HepG2 (cell line): ENCODE measurements around the gene ZFPL1. TPM values are rescaled to one million over a fixed set of nuclear protein-coding genes. Genes with fewer than 3 reads are reported as not detected.

ENCODE experiments used
- AHR ChIP-seq: IDR thresholded peaks from 2 replicates; pipeline ENCODE4 v1.6.1; 2018; ENCODE audit warnings: missing genetic modification reagents, missing compliant biosample characterization
- HDAC6 ChIP-seq: fragments of 200-600 bp; sonication (generic); IDR thresholded peaks from 2 replicates; pipeline ENCODE4 v1.7.0; 2017; ENCODE audit warnings: mild to moderate bottlenecking, antibody characterized with exemption, low read length, low read depth
- HES4 ChIP-seq: sonication (generic); formaldehyde crosslinking; IDR thresholded peaks from 2 replicates; pipeline ENCODE4 v1.9.0; 2021; ENCODE audit warnings: mild to moderate bottlenecking, missing genetic modification reagents, borderline replicate concordance
- IKZF1 ChIP-seq: fragments of 450-650 bp; IDR thresholded peaks from 2 replicates; pipeline ENCODE4 v1.7.1; 2016
- KDM5B ChIP-seq: sonication (generic); formaldehyde crosslinking; IDR thresholded peaks from 2 replicates; pipeline ENCODE4 v1.4.0; 2020; ENCODE audit warnings: missing genetic modification reagents, mild to moderate bottlenecking, borderline replicate concordance
- KLF12 ChIP-seq: sonication (generic); formaldehyde crosslinking; IDR thresholded peaks from 2 replicates; pipeline ENCODE4 v1.4.0; 2020; ENCODE audit warnings: missing genetic modification reagents, borderline replicate concordance
- KLF15 ChIP-seq: sonication (generic); formaldehyde crosslinking; IDR thresholded peaks from 2 replicates; pipeline ENCODE4 v1.8.1; 2023; ENCODE audit warnings: borderline replicate concordance, mild to moderate bottlenecking, inconsistent platforms, missing genetic modification reagents, mixed read lengths
- PHF21A ChIP-seq: sonication (generic); formaldehyde crosslinking; IDR thresholded peaks from 2 replicates; pipeline ENCODE4 v1.5.0; 2020; ENCODE audit warnings: mild to moderate bottlenecking, missing genetic modification reagents
- POLR2A ChIP-seq, 2 experiments: IDR thresholded peaks; 2 replicates each; pipeline ENCODE4 v1.6.1; 2011; ENCODE audit warnings: low read depth in 2 of 2, low read length in 2 of 2, mild to moderate bottlenecking in 1 of 2, moderate library complexity in 1 of 2; ENCODE audit not compliant: insufficient read depth in 1 of 2
- TFE3 ChIP-seq: IDR thresholded peaks from 2 replicates; pipeline ENCODE4 v1.6.1; 2016
- TMF1 ChIP-seq: sonication (generic); formaldehyde crosslinking; IDR thresholded peaks from 2 replicates; pipeline ENCODE4 v1.8.1; 2022; ENCODE audit warnings: low read depth, missing genetic modification reagents
- ZFP90 ChIP-seq: sonication (generic); formaldehyde crosslinking; IDR thresholded peaks from 2 replicates; pipeline ENCODE4 v1.8.0; 2022; ENCODE audit warnings: missing genetic modification reagents, mild to moderate bottlenecking, inconsistent platforms, borderline replicate concordance
- ZNF253 ChIP-seq: sonication (generic); formaldehyde crosslinking; IDR thresholded peaks from 2 replicates; pipeline ENCODE4 v1.8.0; 2022; ENCODE audit warnings: mild to moderate bottlenecking, missing genetic modification reagents, borderline replicate concordance
- ZNF30 ChIP-seq: sonication (generic); formaldehyde crosslinking; IDR thresholded peaks from 2 replicates; pipeline ENCODE4 v1.5.0; 2020; ENCODE audit warnings: mild to moderate bottlenecking, missing genetic modification reagents
- ZNF567 ChIP-seq: sonication (generic); formaldehyde crosslinking; IDR thresholded peaks from 2 replicates; pipeline ENCODE4 v1.8.1; 2023; ENCODE audit warnings: mild to moderate bottlenecking, missing genetic modification reagents, borderline replicate concordance
- ZNF747 ChIP-seq: sonication (generic); formaldehyde crosslinking; IDR thresholded peaks from 2 replicates; pipeline ENCODE4 v1.8.1; 2023; ENCODE audit warnings: missing genetic modification reagents, mild to moderate bottlenecking, borderline replicate concordance
- ZSCAN30 ChIP-seq: sonication (generic); formaldehyde crosslinking; IDR thresholded peaks from 2 replicates; pipeline ENCODE4 v1.5.0; 2020; ENCODE audit warnings: mild to moderate bottlenecking, missing genetic modification reagents
- polyA plus RNA-seq, 8 experiments: library from polyadenylated mRNA; depleted of rRNA in 3 of 8; stranded (reverse) in 7 of 8; unstranded in 1 of 8; fragments of >200 nt; fragmentation: Illumina TruSeq in 4 of 8; extraction: Trizol in 4 of 8; gene quantifications; 2 replicates each; pipeline versions ENCODE4 v1.2.1 to v1.2.3, GENCODE V29; 2011 to 2016; ENCODE audit warnings: low read depth in 4 of 8, missing spikeins in 1 of 8, mixed read lengths in 1 of 8; ENCODE audit not compliant: insufficient read depth in 1 of 8
- total RNA-seq, 5 experiments: library from RNA; depleted of rRNA; stranded (reverse); fragments of >200 nt; fragmentation: Illumina TruSeq; extraction: Trizol; gene quantifications; 2 replicates each; pipeline ENCODE4 v1.2.3, GENCODE V29; 2016; ENCODE audit warnings: low read depth in 1 of 5
- TF ChIP-seq, protein P1 (sequence below): sonication (generic); formaldehyde crosslinking; IDR thresholded peaks from 2 replicates; pipeline ENCODE4 v1.4.0; 2020; ENCODE audit warnings: missing genetic modification reagents, borderline replicate concordance
- TF ChIP-seq, protein P2 (sequence below): sonication (generic); formaldehyde crosslinking; IDR thresholded peaks from 2 replicates; pipeline ENCODE4 v1.9.0; 2021; ENCODE audit warnings: missing genetic modification reagents, borderline replicate concordance
- TF ChIP-seq, protein P3 (sequence below): sonication (generic); formaldehyde crosslinking; IDR thresholded peaks from 2 replicates; pipeline ENCODE4 v1.9.0; 2021; ENCODE audit warnings: missing genetic modification reagents, borderline replicate concordance

ZFPL1 gene
- total and polyA plus RNA-seq, 2 of the 13 experiments (the other 11 are each of a cell fraction or from before 2014, with no cell fraction given), result 32.2 to 56.0 TPM

DNA sequence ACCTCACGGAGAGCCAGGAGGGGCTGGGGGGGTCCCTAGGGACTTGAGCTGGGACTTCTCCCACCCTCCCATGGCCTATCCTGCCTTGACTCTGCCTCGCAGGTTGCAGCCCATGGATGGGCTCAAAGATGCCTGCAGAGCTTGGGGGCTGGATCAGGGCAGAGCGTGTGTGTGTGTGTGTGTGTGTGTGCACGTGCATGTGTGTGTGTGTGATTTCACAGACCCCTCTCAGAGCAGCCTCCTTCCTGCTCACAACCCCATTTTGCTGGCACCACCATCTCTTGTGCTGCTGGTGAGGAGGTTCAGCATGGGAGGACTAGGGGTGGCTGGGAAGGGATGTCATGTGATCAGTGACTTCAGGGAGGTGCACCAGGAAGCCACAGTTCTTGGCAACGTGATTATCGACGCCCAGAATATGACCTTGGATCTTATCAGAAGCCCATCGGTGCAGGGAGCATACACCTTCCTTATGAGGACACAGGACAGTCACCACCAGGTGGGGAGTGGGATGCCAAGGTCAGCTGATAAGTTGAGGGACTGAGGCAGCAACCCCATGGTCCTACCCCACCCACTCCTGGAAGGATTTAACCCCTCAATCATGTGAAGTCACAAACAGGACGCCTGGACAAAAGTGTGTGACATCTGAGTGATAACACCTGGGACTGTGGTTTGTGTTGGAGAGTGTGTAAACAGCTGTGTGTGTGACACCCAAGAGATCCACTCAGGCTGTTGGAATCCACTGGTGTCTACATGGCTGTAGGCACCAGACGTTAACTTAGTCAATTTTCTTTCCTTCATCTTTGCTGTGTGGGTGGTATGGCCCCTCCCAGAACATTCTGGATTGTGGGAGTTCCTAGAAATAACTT is 23.8 kb upstream of the ZFPL1 start (continued):
- TF ChIP-seq TFE3 (0 out of 2 replicates have a peak, but pooled peaks have one; percentile 28), ZNF567 (CRISPR knock-in tag) (no peak), KDM5B (CRISPR knock-in tag) (peak; percentile 56; the same call in 1 of the 2 replicates), IKZF1 (no peak), ZNF30 (CRISPR knock-in tag) (no peak), TMF1 (CRISPR knock-in tag) (no peak), KLF15 (CRISPR knock-in tag) (no peak), PHF21A (no peak), ZSCAN30 (CRISPR knock-in tag) (no peak), AHR (CRISPR knock-in tag) (no peak), ZFP90 (CRISPR knock-in tag) (no peak), KLF12 (0 out of 2 replicates have a peak, but pooled peaks have one; percentile 40), POLR2A (IDR thresholded peaks at IDR 0.05; ENCODE audit: insufficient read depth in 1 of 2, low read depth in 2 of 2, low read length in 2 of 2) (no peak), ZNF253 (0 out of 2 replicates have a peak, but pooled peaks have one; percentile 12), ZNF747 (CRISPR knock-in tag) (no peak), HDAC6 (no peak), HES4 (CRISPR knock-in tag) (no peak)
- TF ChIP-seq, protein P1, sequence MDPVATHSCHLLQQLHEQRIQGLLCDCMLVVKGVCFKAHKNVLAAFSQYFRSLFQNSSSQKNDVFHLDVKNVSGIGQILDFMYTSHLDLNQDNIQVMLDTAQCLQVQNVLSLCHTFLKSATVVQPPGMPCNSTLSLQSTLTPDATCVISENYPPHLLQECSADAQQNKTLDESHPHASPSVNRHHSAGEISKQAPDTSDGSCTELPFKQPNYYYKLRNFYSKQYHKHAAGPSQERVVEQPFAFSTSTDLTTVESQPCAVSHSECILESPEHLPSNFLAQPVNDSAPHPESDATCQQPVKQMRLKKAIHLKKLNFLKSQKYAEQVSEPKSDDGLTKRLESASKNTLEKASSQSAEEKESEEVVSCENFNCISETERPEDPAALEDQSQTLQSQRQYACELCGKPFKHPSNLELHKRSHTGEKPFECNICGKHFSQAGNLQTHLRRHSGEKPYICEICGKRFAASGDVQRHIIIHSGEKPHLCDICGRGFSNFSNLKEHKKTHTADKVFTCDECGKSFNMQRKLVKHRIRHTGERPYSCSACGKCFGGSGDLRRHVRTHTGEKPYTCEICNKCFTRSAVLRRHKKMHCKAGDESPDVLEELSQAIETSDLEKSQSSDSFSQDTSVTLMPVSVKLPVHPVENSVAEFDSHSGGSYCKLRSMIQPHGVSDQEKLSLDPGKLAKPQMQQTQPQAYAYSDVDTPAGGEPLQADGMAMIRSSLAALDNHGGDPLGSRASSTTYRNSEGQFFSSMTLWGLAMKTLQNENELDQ (CRISPR knock-in tag), result no peak
- TF ChIP-seq, protein P2, sequence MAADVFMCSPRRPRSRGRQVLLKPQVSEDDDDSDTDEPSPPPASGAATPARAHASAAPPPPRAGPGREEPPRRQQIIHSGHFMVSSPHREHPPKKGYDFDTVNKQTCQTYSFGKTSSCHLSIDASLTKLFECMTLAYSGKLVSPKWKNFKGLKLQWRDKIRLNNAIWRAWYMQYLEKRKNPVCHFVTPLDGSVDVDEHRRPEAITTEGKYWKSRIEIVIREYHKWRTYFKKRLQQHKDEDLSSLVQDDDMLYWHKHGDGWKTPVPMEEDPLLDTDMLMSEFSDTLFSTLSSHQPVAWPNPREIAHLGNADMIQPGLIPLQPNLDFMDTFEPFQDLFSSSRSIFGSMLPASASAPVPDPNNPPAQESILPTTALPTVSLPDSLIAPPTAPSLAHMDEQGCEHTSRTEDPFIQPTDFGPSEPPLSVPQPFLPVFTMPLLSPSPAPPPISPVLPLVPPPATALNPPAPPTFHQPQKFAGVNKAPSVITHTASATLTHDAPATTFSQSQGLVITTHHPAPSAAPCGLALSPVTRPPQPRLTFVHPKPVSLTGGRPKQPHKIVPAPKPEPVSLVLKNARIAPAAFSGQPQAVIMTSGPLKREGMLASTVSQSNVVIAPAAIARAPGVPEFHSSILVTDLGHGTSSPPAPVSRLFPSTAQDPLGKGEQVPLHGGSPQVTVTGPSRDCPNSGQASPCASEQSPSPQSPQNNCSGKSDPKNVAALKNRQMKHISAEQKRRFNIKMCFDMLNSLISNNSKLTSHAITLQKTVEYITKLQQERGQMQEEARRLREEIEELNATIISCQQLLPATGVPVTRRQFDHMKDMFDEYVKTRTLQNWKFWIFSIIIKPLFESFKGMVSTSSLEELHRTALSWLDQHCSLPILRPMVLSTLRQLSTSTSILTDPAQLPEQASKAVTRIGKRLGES (CRISPR knock-in tag), result no peak
- TF ChIP-seq, protein P3, sequence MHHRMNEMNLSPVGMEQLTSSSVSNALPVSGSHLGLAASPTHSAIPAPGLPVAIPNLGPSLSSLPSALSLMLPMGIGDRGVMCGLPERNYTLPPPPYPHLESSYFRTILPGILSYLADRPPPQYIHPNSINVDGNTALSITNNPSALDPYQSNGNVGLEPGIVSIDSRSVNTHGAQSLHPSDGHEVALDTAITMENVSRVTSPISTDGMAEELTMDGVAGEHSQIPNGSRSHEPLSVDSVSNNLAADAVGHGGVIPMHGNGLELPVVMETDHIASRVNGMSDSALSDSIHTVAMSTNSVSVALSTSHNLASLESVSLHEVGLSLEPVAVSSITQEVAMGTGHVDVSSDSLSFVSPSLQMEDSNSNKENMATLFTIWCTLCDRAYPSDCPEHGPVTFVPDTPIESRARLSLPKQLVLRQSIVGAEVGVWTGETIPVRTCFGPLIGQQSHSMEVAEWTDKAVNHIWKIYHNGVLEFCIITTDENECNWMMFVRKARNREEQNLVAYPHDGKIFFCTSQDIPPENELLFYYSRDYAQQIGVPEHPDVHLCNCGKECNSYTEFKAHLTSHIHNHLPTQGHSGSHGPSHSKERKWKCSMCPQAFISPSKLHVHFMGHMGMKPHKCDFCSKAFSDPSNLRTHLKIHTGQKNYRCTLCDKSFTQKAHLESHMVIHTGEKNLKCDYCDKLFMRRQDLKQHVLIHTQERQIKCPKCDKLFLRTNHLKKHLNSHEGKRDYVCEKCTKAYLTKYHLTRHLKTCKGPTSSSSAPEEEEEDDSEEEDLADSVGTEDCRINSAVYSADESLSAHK (CRISPR knock-in tag), result no peak
